ENCODE measurements around the gene ATP13A3.

DNA sequence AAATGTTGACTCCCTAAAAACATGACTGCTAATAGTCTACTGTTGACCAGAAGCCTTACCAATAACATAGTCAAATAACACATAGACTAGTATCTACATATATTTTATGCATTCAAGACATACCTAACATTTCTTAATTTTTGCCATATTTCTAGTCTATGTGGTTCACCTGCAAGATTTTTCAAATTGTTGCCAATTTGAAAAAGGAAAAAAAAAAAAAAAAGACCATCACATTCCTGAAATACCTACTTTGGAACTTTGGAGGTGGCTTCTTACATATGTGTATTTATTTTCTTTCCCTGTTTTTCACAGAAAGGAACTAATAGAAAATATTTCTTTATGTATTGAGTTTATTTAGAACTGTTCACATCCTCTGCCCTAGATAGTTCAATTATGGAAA lies 13.4 kb upstream of the ATP13A3 start:
- no peak for TF ChIP-seq POLR2AphosphoS5 (IDR thresholded peaks at IDR 0.05; ENCODE audit: low read depth)
- TF ChIP-seq, protein P1, sequence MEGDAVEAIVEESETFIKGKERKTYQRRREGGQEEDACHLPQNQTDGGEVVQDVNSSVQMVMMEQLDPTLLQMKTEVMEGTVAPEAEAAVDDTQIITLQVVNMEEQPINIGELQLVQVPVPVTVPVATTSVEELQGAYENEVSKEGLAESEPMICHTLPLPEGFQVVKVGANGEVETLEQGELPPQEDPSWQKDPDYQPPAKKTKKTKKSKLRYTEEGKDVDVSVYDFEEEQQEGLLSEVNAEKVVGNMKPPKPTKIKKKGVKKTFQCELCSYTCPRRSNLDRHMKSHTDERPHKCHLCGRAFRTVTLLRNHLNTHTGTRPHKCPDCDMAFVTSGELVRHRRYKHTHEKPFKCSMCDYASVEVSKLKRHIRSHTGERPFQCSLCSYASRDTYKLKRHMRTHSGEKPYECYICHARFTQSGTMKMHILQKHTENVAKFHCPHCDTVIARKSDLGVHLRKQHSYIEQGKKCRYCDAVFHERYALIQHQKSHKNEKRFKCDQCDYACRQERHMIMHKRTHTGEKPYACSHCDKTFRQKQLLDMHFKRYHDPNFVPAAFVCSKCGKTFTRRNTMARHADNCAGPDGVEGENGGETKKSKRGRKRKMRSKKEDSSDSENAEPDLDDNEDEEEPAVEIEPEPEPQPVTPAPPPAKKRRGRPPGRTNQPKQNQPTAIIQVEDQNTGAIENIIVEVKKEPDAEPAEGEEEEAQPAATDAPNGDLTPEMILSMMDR (conservative IDR thresholded peaks at IDR 0.05; ENCODE audit: low read depth in 2 of 2) = no peak
